ENCODE results near the gene CCDC142.

The CCDC142 gene

DNA sequence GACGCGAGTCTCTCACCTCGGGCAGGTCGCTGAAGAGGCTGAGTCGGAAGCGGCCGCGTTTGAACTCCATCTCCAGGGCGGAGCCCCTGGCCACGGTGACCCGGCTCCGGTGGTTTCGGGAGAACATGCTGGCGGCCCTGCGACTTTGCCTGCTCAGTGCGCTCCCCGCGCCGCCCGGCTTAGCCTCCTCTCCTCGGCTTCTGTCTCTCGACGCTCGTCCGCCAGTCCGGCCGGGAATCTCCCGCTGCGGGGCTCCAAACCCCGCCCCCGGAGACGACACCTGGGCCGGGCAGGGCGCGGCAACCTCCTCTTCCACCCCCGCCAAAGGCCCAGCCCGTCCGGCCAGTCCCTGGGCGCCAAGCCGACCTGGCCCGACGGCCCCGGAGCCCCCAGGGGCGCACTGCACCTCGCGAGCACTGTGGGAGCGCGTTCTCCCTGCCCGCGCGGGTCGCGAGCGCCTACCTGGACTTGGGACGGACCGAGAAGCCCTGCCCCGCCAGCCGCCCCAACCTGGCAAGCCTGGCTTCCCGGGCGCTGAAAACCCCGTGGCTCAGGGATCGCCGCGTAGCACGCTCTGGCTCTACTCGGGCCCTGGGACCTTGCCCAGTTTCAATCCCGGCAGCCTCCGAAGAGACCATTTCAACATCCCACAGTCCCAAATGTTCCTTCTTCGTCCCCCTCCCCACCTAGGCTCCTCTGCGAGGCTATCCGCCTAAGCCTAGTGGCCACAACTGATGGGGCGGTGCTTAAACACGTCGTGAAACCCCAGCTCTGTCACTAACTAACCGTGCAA is 40.9 kb downstream of the CCDC142 start, which contains the start of gene RTKN:
TSS of gene RTKN (minus strand) at position 248 of the 793 bp plus-strand sequence. CDS start at position 127, 121 bp downstream.
- no peak for DNase-seq (ENCODE audit: low read depth)

- DNase-seq (ENCODE audit: low read depth), result no peak
Observed at GRCh38 chr2:74441170-74441689, 41.6 kb downstream of the CCDC142 start.

GRCh38 chr2:74440378-74441169 is 42.2 kb downstream of the CCDC142 start:
- DNase-seq (ENCODE audit: low read depth), result peak; percentile 34

GRCh38 chr2:74439803-74440377 is 42.9 kb downstream of the CCDC142 start:
- DNase-seq (ENCODE audit: low read depth), result no peak

- no peak for DNase-seq (ENCODE audit: low read depth)
Observed at GRCh38 chr2:74439373-74439772, 43.4 kb downstream of the CCDC142 start.

DNA sequence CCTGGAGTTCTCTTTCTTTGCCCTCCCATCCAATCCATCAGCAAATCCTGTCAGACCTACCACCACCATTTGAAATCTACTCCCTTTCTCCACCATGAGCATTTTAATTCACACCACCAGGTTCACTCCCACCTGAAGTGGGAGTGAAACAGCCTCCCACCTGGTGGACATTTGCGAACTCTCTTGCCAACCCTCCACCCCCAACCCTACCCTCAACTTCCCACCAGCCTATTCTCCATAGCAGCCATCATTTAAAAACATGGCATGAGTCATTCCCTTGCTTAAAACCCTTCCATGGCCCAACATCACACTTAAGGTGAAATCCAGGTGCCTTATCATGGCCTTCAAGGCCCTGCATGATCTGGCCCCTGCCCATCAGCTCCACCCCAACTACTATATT is 44.5 kb downstream of the CCDC142 start:
- no peak for DNase-seq (ENCODE audit: low read depth)

DNA sequence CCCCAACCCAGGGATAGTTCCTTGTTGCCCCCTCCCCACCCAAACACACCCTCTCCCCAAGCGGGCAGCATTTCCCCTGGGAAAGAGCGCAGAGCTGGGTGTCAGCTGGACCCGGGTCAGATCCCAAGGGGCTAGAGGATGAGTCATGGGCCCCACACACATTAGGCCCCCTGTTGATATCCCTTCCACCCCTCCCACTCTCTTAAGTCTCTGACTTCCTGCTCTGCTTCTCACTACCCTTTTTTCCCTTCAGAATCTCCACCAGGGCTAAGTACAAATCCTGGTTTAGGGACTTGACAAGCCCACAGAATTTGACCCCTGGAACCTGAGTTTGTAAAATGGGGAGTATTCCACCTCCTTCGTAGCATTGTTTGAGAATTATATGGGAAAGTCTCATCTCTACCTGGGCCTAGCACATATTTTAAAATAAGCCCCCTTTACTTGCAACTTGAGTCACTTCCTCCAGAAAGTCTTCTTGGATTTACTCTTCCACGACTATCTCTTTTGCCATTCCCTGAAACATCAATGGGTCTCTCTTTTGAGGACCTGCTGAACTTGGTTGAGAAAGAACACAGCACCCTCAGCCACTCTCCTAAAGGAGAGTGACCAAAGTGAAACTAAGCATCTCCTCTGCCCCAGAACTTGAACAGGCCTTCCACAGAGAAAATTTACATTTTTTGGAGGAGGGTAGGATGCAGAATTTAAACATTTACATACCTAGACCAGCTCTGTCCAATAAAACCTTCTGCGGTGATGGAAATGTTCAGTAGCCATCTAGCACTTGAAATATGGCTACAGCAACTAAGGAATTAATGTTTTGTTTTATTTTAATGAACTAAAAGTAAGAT is 45.7 kb downstream of the CCDC142 start:
- no peak for DNase-seq (ENCODE audit: low read depth)

GRCh38 chr2:74436111-74436805 is 46.5 kb downstream of the CCDC142 start:
- DNase-seq (ENCODE audit: low read depth), result no peak

DNA sequence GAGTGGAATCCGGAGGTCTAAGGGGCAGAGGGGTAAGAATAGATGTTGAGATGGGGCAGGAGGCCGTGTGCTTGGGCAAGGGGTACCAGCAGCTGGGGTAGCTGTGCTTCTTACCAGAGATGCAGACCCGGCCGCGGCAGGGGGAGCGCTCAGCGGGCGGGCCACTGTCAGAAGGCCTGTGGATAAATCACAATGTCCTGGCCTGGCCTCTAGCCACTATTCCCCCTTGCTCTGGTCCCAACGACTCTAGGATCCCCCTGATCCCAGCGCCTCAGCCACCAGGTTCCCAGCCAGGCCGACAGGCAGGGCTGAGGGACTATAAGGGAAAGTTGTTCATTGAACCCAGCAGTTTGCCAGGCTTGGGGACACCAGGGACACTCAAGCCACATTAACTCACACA is 52.3 kb downstream of the CCDC142 start:
- no peak for DNase-seq (ENCODE audit: low read depth)

DNA sequence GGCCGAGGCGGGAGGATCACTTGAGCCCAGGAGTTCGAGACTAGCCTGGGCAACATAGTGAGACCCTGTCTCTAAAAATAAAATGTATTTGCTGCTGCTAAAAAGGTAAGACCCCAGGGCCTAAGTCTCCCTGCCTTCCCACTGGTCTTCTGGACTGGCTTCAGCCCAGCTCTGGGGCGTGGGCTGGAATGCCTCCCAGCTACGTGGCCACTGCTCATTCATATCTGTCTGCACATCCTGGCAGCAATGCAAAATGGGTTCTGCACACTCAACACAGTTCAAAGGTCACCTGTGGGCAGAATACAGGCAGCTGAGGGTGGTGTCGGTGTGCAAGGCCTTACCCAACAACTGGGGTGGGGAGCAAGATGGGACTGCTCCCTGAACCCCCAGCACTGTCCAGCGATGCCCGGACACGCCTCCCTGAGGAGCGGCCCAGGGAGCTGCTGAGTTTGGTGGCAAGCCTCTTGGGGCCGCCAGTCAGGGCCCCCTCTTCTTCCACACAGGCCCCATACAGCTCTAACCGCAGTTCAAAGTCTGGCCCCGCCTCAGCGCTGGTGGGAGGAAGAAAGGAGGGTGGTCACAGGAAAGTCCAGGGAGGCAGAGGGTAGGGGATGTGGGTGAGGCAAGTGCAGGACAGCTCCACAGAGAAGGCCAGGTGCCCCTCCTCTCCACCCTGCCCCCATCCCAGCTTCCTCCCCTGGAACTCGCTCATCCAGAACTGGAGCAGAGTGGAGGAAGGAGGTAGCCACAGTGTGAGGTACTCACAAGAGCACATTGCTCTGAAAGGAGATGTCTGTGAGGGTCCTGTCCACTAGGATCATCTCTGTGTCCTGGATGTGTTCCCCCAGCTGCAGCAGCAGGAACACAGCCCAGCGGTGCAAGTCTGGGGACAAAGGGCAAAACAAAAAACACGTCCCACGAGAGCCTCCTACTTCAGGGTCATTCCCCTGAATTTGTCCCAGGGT is 53.0 kb downstream of the CCDC142 start:
- no peak for DNase-seq (ENCODE audit: low read depth)

- no peak for DNase-seq (ENCODE audit: low read depth)
Observed at GRCh38 chr2:74428675-74429074, 54.1 kb downstream of the CCDC142 start.

DNA sequence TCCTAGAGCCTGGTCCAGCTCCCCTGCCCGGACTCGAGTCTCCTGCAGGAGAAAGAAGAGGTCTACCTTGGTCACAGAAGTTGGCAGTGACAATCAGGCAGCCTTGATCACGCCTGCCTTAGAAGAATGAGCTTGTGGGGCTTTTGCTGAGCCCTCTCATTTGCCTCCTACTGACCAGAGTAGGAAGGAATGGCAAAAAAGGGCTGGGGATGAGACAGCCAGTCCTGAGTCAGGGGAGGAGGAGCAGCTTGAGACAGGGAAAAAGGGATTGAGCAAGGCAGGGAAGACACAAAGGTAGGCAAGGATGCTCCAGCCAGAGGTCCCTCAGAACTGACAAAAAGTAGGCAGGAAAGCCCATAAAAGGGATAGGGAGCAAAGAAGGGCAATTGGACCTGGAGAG is 55.2 kb downstream of the CCDC142 start:
- no peak for DNase-seq (ENCODE audit: low read depth)

GRCh38 chr2:74426181-74426758 is 56.5 kb downstream of the CCDC142 start:
- no peak for DNase-seq (ENCODE audit: low read depth)

DNA sequence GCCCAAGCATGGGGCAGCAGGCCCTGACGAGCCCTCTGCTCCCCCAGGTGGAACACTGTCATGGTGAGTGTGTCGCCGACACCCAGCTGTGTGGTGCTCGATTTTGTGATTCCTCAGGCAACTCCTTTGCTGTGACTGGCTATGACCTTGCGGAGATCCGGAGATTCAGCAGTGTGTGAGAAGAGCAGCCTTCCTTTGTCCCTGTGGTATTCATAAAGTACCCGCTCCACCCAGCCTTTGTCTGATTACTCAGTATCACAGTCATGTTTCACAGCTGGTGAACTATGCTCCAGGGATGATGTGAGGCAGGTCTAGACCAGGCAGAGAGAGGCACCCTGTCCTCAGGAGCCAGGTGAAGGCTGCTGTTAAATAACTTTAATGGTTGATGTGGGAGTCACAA is 57.3 kb downstream of the CCDC142 start:
- no peak for DNase-seq (ENCODE audit: low read depth)

DNA sequence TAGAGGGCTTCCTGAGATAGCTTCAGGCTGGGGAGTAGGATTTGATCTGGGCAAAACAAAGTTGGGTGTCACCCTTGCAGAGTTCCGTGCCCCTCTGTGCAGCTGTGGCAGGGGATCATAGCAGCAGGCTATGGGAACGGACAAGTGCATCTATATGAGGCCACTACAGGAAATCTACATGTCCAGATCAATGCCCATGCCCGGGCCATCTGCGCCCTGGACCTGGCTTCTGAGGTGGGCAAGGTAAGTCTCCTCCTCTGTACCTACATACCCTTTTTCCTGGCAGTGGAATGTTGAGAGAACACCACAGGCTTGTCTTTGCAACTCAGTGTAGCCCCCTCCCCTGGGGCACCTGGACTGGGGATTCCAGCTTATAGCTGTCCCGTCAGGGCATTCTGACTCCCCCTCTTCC is 57.8 kb downstream of the CCDC142 start:
- no peak for DNase-seq (ENCODE audit: low read depth)

DNA sequence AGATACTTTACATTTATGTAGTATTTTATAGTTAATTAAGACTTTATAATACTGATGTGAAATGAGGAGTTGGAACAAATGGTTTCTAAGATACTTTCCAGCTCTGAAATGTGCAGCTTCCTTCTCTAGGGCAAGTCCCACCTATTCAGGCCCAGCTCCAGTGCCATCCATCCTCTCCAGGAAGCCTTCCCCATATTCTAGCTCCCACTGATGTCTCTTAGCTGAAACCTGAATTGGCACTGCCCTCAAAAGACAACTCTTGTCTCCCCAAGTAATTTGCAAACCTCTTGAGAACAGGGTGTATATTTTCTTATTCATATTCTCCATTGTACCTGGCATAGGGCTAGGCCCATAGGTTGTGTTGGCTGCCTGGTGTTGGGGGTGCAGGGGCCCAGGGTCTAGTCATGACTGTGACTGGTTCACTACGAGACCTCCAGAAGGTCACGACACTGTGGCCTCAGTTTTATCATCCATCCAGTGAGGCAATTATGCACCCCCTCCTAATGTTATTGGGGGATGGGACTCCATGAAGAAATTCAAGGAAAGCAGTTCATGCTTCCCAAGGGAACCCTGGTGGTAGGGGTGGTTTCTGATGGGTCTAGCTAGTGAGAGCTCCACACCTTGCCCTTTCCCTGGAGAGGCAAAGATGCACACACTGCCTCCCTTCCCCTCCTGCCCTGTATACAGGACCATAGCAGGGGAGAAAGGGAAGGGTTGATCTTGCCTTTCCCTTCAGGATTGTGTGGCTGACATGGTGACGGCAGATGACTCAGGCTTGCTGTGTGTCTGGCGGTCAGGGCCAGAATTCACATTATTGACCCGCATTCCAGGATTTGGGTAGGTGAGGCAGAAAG is 58.4 kb downstream of the CCDC142 start:
- DNase-seq (ENCODE audit: low read depth), result no peak

All from GM04503 (cell line).